ENCODE measurements around the gene CFAP43. TPM values are rescaled to one million over a fixed set of nuclear protein-coding genes. Genes with fewer than 3 reads are reported as not detected.

Gene CFAP43
- total and polyA plus RNA-seq, 2 donors (not counting 1 experiment from before 2014, with no cell fraction given) = 0.12 TPM; not detected in 1

DNA sequence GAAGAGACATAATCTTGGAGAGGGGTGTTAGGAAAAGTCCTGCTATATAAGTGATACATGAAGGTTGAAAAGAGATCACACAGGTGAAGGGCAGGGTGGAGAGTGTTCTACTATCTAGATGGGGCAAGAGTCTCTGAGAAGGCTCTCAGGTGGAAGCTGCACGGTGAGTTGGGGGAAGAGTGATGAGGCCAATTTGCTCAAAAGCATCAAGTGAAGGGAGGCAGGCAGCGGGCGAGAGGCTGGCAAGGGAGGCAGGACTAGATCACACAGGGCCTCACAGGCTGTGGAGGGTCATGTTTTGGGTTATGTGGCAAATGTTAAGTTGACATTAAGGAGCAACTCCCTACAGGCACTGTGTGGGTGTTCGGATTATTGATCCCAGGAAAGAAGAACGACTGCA lies 143.9 kb downstream of the CFAP43 start:
- intact Hi-C loops (cut with micrococcal nuclease) = no loop called here
- H3K27me3 ChIP-seq (replicated peaks in 1 of 4; ENCODE audit: control extremely low read depth in 1 of 4, control insufficient read depth in 3 of 4, insufficient read depth in 4 of 4, low read length in 3 of 4) = no peaks in the 10 kb centered on the region
- ATAC-seq (ENCODE audit: low read depth) (no peak), DNase-seq (no peak)
- 100% methylated on average over 3 of the region's 5 CpGs for WGBS (ENCODE audit: insufficient coverage)
- POLR2A ChIA-PET = no interaction called here
- no peak overlapping the region for H3K4me3 ChIP-seq (ENCODE audit: control extremely low read depth in 1 of 5, extremely low read depth in 1 of 5, insufficient read depth in 1 of 5, low read depth in 2 of 5, low read length in 4 of 5)
- Mint-ChIP-seq H3K27me3 (peaks cover 10% of the 10 kb centered on the region), H3K9me3 (ENCODE audit: insufficient read depth) (no peaks in the 10 kb centered on the region), H3K27ac (no peak overlapping the region), H3K4me3 (no peak overlapping the region), H3K4me1 (no peaks in the 10 kb centered on the region)
- H3K79me2 ChIP-seq (ENCODE audit: control insufficient read depth, insufficient read depth, low read length) = no peaks in the 10 kb centered on the region
- H3K4me2 ChIP-seq (replicated peaks; ENCODE audit: low read depth, low read length, poor library complexity, severe bottlenecking) = no peak overlapping the region
- H3K36me3 ChIP-seq (replicated peaks in 1 of 2; ENCODE audit: control extremely low read depth in 1 of 2, control insufficient read depth in 1 of 2, extremely low read depth in 1 of 2, insufficient read depth in 2 of 2, low read length in 1 of 2) = no peaks in the 10 kb centered on the region
- no peak overlapping the region for H3K27ac ChIP-seq (ENCODE audit: low read length in 2 of 2)
- no peaks in the 10 kb centered on the region for H3K4me1 ChIP-seq (ENCODE audit: control insufficient read depth in 2 of 2, insufficient read depth in 2 of 2, low read length in 2 of 2)
- CTCF ChIA-PET = no interaction called here
- no peaks in the 10 kb centered on the region for H4K20me1 ChIP-seq (ENCODE audit: control insufficient read depth, insufficient read depth, low read length, poor library complexity, severe bottlenecking)
- no peak for TF ChIP-seq EZH2 (IDR thresholded peaks at IDR 0.05; ENCODE audit: borderline replicate concordance, insufficient read depth, low read depth, low read length, poor library complexity, severe bottlenecking)
- TF ChIP-seq, protein P1, sequence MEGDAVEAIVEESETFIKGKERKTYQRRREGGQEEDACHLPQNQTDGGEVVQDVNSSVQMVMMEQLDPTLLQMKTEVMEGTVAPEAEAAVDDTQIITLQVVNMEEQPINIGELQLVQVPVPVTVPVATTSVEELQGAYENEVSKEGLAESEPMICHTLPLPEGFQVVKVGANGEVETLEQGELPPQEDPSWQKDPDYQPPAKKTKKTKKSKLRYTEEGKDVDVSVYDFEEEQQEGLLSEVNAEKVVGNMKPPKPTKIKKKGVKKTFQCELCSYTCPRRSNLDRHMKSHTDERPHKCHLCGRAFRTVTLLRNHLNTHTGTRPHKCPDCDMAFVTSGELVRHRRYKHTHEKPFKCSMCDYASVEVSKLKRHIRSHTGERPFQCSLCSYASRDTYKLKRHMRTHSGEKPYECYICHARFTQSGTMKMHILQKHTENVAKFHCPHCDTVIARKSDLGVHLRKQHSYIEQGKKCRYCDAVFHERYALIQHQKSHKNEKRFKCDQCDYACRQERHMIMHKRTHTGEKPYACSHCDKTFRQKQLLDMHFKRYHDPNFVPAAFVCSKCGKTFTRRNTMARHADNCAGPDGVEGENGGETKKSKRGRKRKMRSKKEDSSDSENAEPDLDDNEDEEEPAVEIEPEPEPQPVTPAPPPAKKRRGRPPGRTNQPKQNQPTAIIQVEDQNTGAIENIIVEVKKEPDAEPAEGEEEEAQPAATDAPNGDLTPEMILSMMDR (IDR thresholded peaks at IDR 0.05) = no peak
- H3K9me3 ChIP-seq (ENCODE audit: control extremely low read depth in 1 of 3, control insufficient read depth in 2 of 3, insufficient read depth in 1 of 3, low read length in 2 of 3) = no peaks in the 10 kb centered on the region
- no peak overlapping the region for H2AFZ ChIP-seq (ENCODE audit: insufficient read depth, low read depth, low read length, poor library complexity, severe bottlenecking)
- H3K9ac ChIP-seq (ENCODE audit: low read length) = no peak overlapping the region

DNA sequence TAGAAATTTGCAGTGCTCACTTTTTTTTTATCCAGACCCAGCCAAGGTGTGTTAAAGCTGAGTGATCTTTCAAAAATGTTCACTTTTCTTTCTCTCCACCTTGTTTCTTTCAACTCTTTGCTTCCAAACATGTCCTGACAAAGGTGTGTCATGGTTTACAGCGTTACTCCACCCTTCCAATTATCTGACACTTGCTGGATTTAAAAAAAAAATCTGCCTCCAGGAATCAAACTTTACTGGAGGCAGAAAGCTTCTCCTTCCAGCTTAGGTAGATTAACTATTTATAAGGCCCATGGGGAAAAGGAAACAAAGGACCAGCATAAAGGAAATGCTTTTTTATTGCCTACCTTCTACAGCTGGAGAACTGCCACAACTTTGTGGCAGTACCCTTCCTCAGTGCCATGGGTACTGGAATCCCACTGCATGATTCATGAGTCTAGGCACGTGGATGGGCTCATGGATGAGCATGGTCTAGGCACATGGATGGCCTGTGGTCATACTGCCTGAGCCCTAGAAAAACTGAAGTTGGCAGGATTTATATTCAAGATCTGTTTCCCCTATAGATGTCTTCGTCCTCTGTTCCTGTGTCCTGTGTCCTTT lies 146.3 kb downstream of the CFAP43 start, which contains the start of gene COL17A1:
Gene COL17A1, minus strand, starts transcription at position 80 of the 600 bp plus-strand sequence. CDS start 5,207 bp downstream, outside the sequence.
- Histone ChIP-seq H3K36me3 (replicated peaks in 1 of 2; ENCODE audit: control extremely low read depth in 1 of 2, control insufficient read depth in 1 of 2, extremely low read depth in 1 of 2, insufficient read depth in 2 of 2, low read length in 1 of 2) (no peaks in the 10 kb centered on the region), H3K4me2 (replicated peaks; ENCODE audit: low read depth, low read length, poor library complexity, severe bottlenecking) (no peak within 1 kb of the TSS), H4K20me1 (ENCODE audit: control insufficient read depth, insufficient read depth, low read length, poor library complexity, severe bottlenecking) (no peaks in the 10 kb centered on the region), H3K9ac (ENCODE audit: low read length) (no peak within 1 kb of the TSS), H3K79me2 (ENCODE audit: control insufficient read depth, insufficient read depth, low read length) (no peaks in the 10 kb centered on the region), H3K4me1 (ENCODE audit: control insufficient read depth in 2 of 2, insufficient read depth in 2 of 2, low read length in 2 of 2) (no peaks in the 10 kb centered on the region), H3K27me3 (replicated peaks in 1 of 4; ENCODE audit: control extremely low read depth in 1 of 4, control insufficient read depth in 3 of 4, insufficient read depth in 4 of 4, low read length in 3 of 4) (no peaks in the 10 kb centered on the region), H2AFZ (ENCODE audit: insufficient read depth, low read depth, low read length, poor library complexity, severe bottlenecking) (no peak within 1 kb of the TSS), H3K4me3 (ENCODE audit: control extremely low read depth in 1 of 5, extremely low read depth in 1 of 5, insufficient read depth in 1 of 5, low read depth in 2 of 5, low read length in 4 of 5) (no peak within 1 kb of the TSS), H3K27ac (ENCODE audit: low read length in 2 of 2) (no peak within 1 kb of the TSS), H3K9me3 (ENCODE audit: control extremely low read depth in 1 of 3, control insufficient read depth in 2 of 3, insufficient read depth in 1 of 3, low read length in 2 of 3) (no peaks in the 10 kb centered on the region)
- ATAC-seq (ENCODE audit: low read depth) = no peak
- DNase-seq = no peak
- Mint-ChIP-seq H3K9me3 (ENCODE audit: insufficient read depth) (no peaks in the 10 kb centered on the region), H3K4me3 (no peak within 1 kb of the TSS), H3K4me1 (no peaks in the 10 kb centered on the region), H3K27ac (no peak within 1 kb of the TSS), H3K27me3 (peaks cover 12% of the 10 kb centered on the region)
- intact Hi-C loops (cut with micrococcal nuclease) = no loop called here
- TF ChIP-seq, protein P1 (IDR thresholded peaks at IDR 0.05) = no peak
- no peak for TF ChIP-seq EZH2 (IDR thresholded peaks at IDR 0.05; ENCODE audit: borderline replicate concordance, insufficient read depth, low read depth, low read length, poor library complexity, severe bottlenecking)
- ChIA-PET CTCF (no interaction called here), POLR2A (no interaction called here)
- WGBS (ENCODE audit: insufficient coverage) = 90% methylated on average over 2 of the region's 3 CpGs
